Embryonic facial prominence (tissue), 1 donor: Measurements from ENCODE around the gene PATZ1.
"Not testable (repeated sequence)": the region's sequence is repeated elsewhere in the genome, so short reads cannot be mapped to it uniquely, and the experiment has no call there.

Experiments
- DNase-seq: peaks from one replicate; pipeline ENCODE4 v3.0.0-alpha.2; 2016; ENCODE audit errors: extremely low spot score

PATZ1 gene

GRCh38 chr22:31346255-31346732 lies at the start of gene PATZ1:
Gene PATZ1 (minus strand): TSS chr22:31346346. CDS start chr22:31345602, 744 bp downstream.
- peak; percentile 81 for DNase-seq

- no peak for DNase-seq
Observed at GRCh38 chr22:31394326-31394725, 48.2 kb upstream of the PATZ1 start.

- no peak for DNase-seq
Observed at GRCh38 chr22:31393893-31394292, 47.7 kb upstream of the PATZ1 start.

- DNase-seq: not testable (repeated sequence)
Observed at GRCh38 chr22:31378651-31379050, 32.5 kb upstream of the PATZ1 start.

GRCh38 chr22:31378123-31378522 lies 32.0 kb upstream of the PATZ1 start:
- no peak for DNase-seq

- DNase-seq: no peak
Observed at GRCh38 chr22:31377612-31378011, 31.5 kb upstream of the PATZ1 start.

GRCh38 chr22:31367426-31367825 lies 21.3 kb upstream of the PATZ1 start:
- no peak for DNase-seq

GRCh38 chr22:31363885-31364465 lies 17.8 kb upstream of the PATZ1 start:
- DNase-seq: no peak

- DNase-seq: no peak
Observed at GRCh38 chr22:31361743-31362142, 15.6 kb upstream of the PATZ1 start.

GRCh38 chr22:31360029-31360428 lies 13.9 kb upstream of the PATZ1 start:
- no peak for DNase-seq

- DNase-seq: no peak
Observed at GRCh38 chr22:31354515-31354914, 8.4 kb upstream of the PATZ1 start.

- DNase-seq: no peak
Observed at GRCh38 chr22:31350410-31350863, 4.3 kb upstream of the PATZ1 start.

GRCh38 chr22:31349960-31350359 lies 3.8 kb upstream of the PATZ1 start:
- no peak for DNase-seq

- no peak for DNase-seq
Observed at GRCh38 chr22:31348766-31349165, 2.6 kb upstream of the PATZ1 start.

- not testable (repeated sequence) for DNase-seq
Observed at GRCh38 chr22:31348009-31348337, 1.8 kb upstream of the PATZ1 start.

- DNase-seq: peak; percentile 61
Observed at GRCh38 chr22:31347251-31348008, 1.3 kb upstream of the PATZ1 start.

GRCh38 chr22:31346733-31347250 lies 646 bp upstream of the PATZ1 start:
- DNase-seq: no peak

GRCh38 chr22:31345331-31346254 lies 553 bp downstream of the PATZ1 start:
- DNase-seq: peak; percentile 75

GRCh38 chr22:31344578-31345330 lies 1.4 kb downstream of the PATZ1 start:
- DNase-seq: no peak

GRCh38 chr22:31344256-31344577 lies 1.9 kb downstream of the PATZ1 start:
- no peak for DNase-seq
